Activated CD4-positive, alpha-beta T cell treated with anti-CD3 and anti-CD28 coated beads, Interleukin-2, amount 10 ng/mL, durations not matched to agents 24 days and 14 days (primary cell): Measurements from ENCODE around the gene BICDL2. TPM values are rescaled to one million over a fixed set of nuclear protein-coding genes. Genes with fewer than 3 reads are reported as not detected.
"Not testable (repeated sequence)": the region's sequence is repeated elsewhere in the genome, so short reads cannot be mapped to it uniquely, and the experiment has no call there.

Experiments used
- DNase-seq: peaks from one replicate; pipeline ENCODE4 v3.0.0; 2022
- H3K27ac Mint-ChIP-seq: one replicate; pipeline ENCODE4 v1.8.0; 2022; ENCODE audit warnings: mild to moderate bottlenecking, mixed read lengths
- H3K27me3 Mint-ChIP-seq: one replicate; pipeline ENCODE4 v1.8.0; 2022; ENCODE audit warnings: mixed read lengths
- H3K36me3 Mint-ChIP-seq: one replicate; pipeline ENCODE4 v1.8.0; 2022; ENCODE audit warnings: low read depth, mild to moderate bottlenecking, mixed read lengths
- H3K4me1 Mint-ChIP-seq: one replicate; pipeline ENCODE4 v1.8.0; 2021; ENCODE audit warnings: mixed read lengths
- H3K4me3 Mint-ChIP-seq: one replicate; pipeline ENCODE4 v1.8.0; 2022; ENCODE audit warnings: mild to moderate bottlenecking, moderate library complexity, mixed read lengths
- H3K9me3 Mint-ChIP-seq: one replicate; pipeline ENCODE4 v1.8.0; 2021; ENCODE audit warnings: mixed read lengths
- intact Hi-C: fragments of 100-400 bp; cut with micrococcal nuclease; formaldehyde crosslinking; loops from one replicate; pipeline ENCODE4 v1.15.1; 2023
- total RNA-seq: library from RNA; stranded (reverse); gene quantifications from 2 replicates; pipeline ENCODE4 v1.2.3, GENCODE V29; 2022

BICDL2 gene, protein sequence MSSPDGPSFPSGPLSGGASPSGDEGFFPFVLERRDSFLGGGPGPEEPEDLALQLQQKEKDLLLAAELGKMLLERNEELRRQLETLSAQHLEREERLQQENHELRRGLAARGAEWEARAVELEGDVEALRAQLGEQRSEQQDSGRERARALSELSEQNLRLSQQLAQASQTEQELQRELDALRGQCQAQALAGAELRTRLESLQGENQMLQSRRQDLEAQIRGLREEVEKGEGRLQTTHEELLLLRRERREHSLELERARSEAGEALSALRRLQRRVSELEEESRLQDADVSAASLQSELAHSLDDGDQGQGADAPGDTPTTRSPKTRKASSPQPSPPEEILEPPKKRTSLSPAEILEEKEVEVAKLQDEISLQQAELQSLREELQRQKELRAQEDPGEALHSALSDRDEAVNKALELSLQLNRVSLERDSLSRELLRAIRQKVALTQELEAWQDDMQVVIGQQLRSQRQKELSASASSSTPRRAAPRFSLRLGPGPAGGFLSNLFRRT
- 0.43 and 0.63 TPM in 2 replicates for total RNA-seq

DNA sequence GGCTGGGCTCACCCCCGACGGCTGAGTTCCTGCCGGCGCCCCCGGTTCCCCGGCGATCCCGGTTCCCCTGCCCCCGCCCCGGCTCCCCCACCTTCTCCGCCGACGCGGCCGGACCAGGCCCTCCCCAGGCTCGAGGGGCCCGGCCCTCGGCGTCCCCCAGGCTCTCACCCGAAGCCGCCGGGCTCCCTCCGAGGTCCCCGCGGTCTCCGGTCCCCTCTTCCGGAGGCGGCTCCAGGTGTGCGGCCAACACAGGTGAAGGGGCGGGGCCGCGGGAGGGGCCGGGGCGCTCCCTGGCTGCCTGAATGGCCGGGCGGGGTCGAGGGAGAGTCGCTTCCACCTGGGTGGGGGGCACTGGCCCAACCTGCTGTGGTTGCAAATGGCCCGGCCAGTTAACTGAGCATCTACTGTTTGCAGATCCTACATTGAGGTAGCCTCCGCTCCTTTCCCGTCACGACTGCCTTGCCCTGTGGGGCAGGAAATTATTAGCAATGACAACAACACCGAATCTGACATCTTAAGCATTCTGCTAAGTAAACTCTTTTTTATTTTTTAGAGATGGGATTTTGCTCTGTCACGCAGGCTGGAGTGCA is at the start of gene BICDL2:
TSS of gene BICDL2 (minus strand) at position 219 of the 590 bp plus-strand sequence. CDS start 1,448 bp downstream, outside the sequence.
- Mint-ChIP-seq H3K9me3 (no peaks in the 10 kb centered on the region), H3K4me3 (peak within 1 kb of the TSS; percentile 39), H3K4me1 (peaks cover 17% of the 10 kb centered on the region), H3K27ac (no peak within 1 kb of the TSS), H3K27me3 (peaks cover 68% of the 10 kb centered on the region), H3K36me3 (no peaks in the 10 kb centered on the region)
- intact Hi-C loops, result no loop called here
- DNase-seq, result no peak

GRCh38 chr16:3085868-3086595 is 49.3 kb upstream of the BICDL2 start:
- no peaks in the 10 kb centered on the region for H3K27me3 Mint-ChIP-seq
- intact Hi-C loops, result no loop called here
- peak overlapping the region; percentile 70 for H3K27ac Mint-ChIP-seq
- H3K4me3 Mint-ChIP-seq, result peak overlapping the region; percentile 78
- no peak for DNase-seq
- peaks cover 14% of the 10 kb centered on the region for H3K36me3 Mint-ChIP-seq
- H3K9me3 Mint-ChIP-seq, result peaks cover 3% of the 10 kb centered on the region
- peaks cover 37% of the 10 kb centered on the region for H3K4me1 Mint-ChIP-seq

- intact Hi-C loops, result no loop called here
- H3K4me3 Mint-ChIP-seq, result peak overlapping the region; percentile 42
- H3K36me3 Mint-ChIP-seq, result peaks cover 19% of the 10 kb centered on the region
- H3K4me1 Mint-ChIP-seq, result peaks cover 37% of the 10 kb centered on the region
- H3K27ac Mint-ChIP-seq, result peak overlapping the region; percentile 70
- H3K27me3 Mint-ChIP-seq, result no peaks in the 10 kb centered on the region
- H3K9me3 Mint-ChIP-seq, result peaks cover 6% of the 10 kb centered on the region
- no peak for DNase-seq
Measured at GRCh38 chr16:3084969-3085670, 48.4 kb upstream of the BICDL2 start.

DNA sequence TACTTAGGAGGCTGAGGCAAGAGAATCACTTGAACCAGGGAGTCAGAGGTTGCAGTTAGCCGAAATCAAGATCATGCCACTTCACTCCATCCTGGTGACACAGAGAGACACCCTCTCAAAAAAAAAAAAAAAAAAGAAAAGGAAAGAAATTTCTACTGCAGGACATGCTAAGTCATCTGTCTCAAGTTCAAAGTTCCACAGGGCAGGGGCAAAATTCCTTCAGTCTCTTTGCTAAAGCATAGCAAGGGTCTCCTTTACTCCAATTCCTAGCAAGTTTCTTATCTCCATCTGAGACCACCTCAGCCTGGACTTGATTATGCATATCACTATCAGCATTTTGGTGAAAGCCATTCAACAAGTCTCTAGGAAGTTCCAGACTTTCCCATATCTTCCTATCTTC is 47.7 kb upstream of the BICDL2 start:
- Mint-ChIP-seq H3K9me3 (peaks cover 11% of the 10 kb centered on the region), H3K4me3 (no peak overlapping the region), H3K4me1 (peaks cover 43% of the 10 kb centered on the region), H3K27me3 (no peaks in the 10 kb centered on the region), H3K27ac (peak overlapping the region; percentile 57), H3K36me3 (peaks cover 25% of the 10 kb centered on the region)
- intact Hi-C loops, result no loop called here
- no peak for DNase-seq

- Mint-ChIP-seq H3K4me1 (peaks cover 48% of the 10 kb centered on the region), H3K9me3 (peaks cover 11% of the 10 kb centered on the region), H3K36me3 (peaks cover 32% of the 10 kb centered on the region), H3K27ac (peak overlapping the region; percentile 76)
- DNase-seq, H3K4me3 Mint-ChIP-seq, H3K27me3 Mint-ChIP-seq, intact Hi-C loops: not testable (repeated sequence)
Measured at GRCh38 chr16:3083408-3083807, 46.7 kb upstream of the BICDL2 start.

DNA sequence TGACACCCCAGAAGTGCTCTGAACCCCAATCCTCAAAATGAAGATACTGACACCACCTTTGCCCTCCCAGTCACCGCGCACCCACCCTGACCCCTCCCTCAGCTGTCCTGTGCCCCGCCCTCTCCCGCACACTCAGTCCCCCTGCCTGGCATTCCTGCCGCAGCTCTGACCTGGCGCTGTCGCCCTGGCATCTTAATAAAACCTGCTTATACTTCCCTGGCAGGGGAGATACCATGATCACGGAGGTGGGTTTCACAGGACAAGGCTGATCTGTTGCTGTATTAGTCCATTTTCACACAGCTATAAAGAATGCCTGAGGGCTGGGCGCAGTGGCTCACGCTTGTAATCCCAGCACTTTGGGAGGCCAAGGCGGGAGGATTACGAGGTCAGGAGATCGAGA is 45.2 kb upstream of the BICDL2 start:
- Mint-ChIP-seq H3K36me3 (peaks cover 43% of the 10 kb centered on the region), H3K4me1 (peaks cover 50% of the 10 kb centered on the region), H3K9me3 (peaks cover 11% of the 10 kb centered on the region)
- DNase-seq, H3K27me3 Mint-ChIP-seq, H3K4me3 Mint-ChIP-seq, intact Hi-C loops, H3K27ac Mint-ChIP-seq: not testable (repeated sequence)

GRCh38 chr16:3080024-3080423 is 43.3 kb upstream of the BICDL2 start:
- Mint-ChIP-seq H3K27ac (peak overlapping the region; percentile 64), H3K4me1 (peaks cover 58% of the 10 kb centered on the region)

DNA sequence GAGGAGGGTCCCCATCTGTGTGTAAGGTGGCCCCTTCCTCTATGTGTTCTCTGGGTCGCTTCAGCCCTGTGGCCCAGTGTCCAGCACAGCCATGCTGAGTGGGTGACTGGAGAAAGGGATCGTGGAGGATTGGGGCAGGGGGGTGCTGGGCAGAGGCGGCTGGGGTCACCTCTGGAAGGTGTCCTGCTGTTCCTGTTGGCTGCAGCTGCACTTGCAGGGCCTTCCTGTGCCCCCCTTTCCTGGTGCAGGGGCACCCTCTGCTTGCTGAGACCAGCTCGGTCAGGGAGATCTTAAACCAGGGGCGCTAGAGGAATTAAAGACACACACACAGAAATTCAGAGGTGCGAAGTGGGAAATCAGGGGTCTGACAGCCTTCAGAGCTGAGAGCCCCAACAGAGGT is 39.8 kb upstream of the BICDL2 start:
- peak overlapping the region; percentile 99 for H3K27ac Mint-ChIP-seq
- DNase-seq, result no peak
- peaks cover 8% of the 10 kb centered on the region for H3K9me3 Mint-ChIP-seq
- intact Hi-C loops, result no loop called here
- peaks cover 70% of the 10 kb centered on the region for H3K4me1 Mint-ChIP-seq
- no peaks in the 10 kb centered on the region for H3K27me3 Mint-ChIP-seq
- peak overlapping the region; percentile 80 for H3K4me3 Mint-ChIP-seq
- peaks cover 42% of the 10 kb centered on the region for H3K36me3 Mint-ChIP-seq

More at GRCh38 chr16:3080024-3080423, 43.3 kb upstream of the BICDL2 start:
- H3K36me3 Mint-ChIP-seq, result peaks cover 49% of the 10 kb centered on the region
- H3K9me3 Mint-ChIP-seq, result peaks cover 11% of the 10 kb centered on the region
- no peaks in the 10 kb centered on the region for H3K27me3 Mint-ChIP-seq
- H3K4me3 Mint-ChIP-seq, result no peak overlapping the region
- intact Hi-C loops, result no loop called here
- DNase-seq, result no peak

GRCh38 chr16:3075946-3076345 is 39.2 kb upstream of the BICDL2 start:
- Mint-ChIP-seq H3K4me3 (peak overlapping the region; percentile 80), H3K4me1 (peaks cover 71% of the 10 kb centered on the region), H3K36me3 (peaks cover 38% of the 10 kb centered on the region), H3K27ac (peak overlapping the region; percentile 99)
- H3K9me3 Mint-ChIP-seq, H3K27me3 Mint-ChIP-seq, DNase-seq: not testable (repeated sequence)
- intact Hi-C loops, result loop anchor here (1.0 to 2.0 kb wide), 2 partner anchors 10 to 17 kb away; no protein-coding TSS in a partner anchor

- peaks cover 35% of the 10 kb centered on the region for H3K36me3 Mint-ChIP-seq
- peak overlapping the region; percentile 80 for H3K4me3 Mint-ChIP-seq
- peak overlapping the region; percentile 99 for H3K27ac Mint-ChIP-seq
- H3K4me1 Mint-ChIP-seq, result peaks cover 69% of the 10 kb centered on the region
- intact Hi-C loops, result loop anchor here (1.0 to 2.0 kb wide), 2 partner anchors 9 to 17 kb away; no protein-coding TSS in a partner anchor
- H3K9me3 Mint-ChIP-seq, result peaks cover 5% of the 10 kb centered on the region
- no peaks in the 10 kb centered on the region for H3K27me3 Mint-ChIP-seq
- DNase-seq, result no peak
Measured at GRCh38 chr16:3075523-3075915, 38.8 kb upstream of the BICDL2 start.

- Mint-ChIP-seq H3K27ac (peak overlapping the region; percentile 99), H3K27me3 (no peaks in the 10 kb centered on the region), H3K9me3 (peaks cover 4% of the 10 kb centered on the region), H3K36me3 (peaks cover 39% of the 10 kb centered on the region), H3K4me1 (peaks cover 71% of the 10 kb centered on the region), H3K4me3 (peak overlapping the region; percentile 80)
- intact Hi-C loops, result loop anchor here (1.0 to 2.0 kb wide), 2 partner anchors 9 to 16 kb away; no protein-coding TSS in a partner anchor
- peak; percentile 96 for DNase-seq
Measured at GRCh38 chr16:3074860-3075522, 38.2 kb upstream of the BICDL2 start.

- Mint-ChIP-seq H3K4me1 (peaks cover 72% of the 10 kb centered on the region), H3K27ac (peak overlapping the region; percentile 99), H3K9me3 (no peaks in the 10 kb centered on the region), H3K27me3 (no peaks in the 10 kb centered on the region), H3K4me3 (peak overlapping the region; percentile 80), H3K36me3 (peaks cover 41% of the 10 kb centered on the region)
- intact Hi-C loops, result no loop called here
- no peak for DNase-seq
Measured at GRCh38 chr16:3073448-3073847, 36.7 kb upstream of the BICDL2 start.
